ENCODE results near the gene SCN11A. TPM values are rescaled to one million over a fixed set of nuclear protein-coding genes. Genes with fewer than 3 reads are reported as not detected.

The SCN11A gene
- total RNA-seq, 6 donors from 2014 or later, result 0.09 to 1.0 (median 0.10) TPM; not detected in 1

DNA sequence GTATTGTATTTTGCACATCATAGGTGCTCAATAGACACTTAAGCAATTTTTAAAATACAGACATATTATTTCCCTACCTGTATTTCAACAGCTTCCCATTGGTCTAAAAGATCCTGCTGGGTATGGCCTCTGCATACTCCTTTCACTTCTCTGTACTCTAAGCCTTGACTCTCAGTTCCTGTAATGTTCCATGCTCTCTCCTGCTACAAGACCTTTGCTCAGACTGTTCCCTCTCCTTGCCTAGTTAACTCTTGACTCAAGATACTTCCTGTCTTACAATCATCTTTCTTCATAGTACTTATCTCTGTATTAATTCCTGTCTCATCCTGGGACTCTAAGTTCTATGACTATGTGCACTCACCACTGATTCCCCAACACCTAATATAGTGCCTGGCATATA, 1.7 kb downstream of the SCN11A start:
- ATAC-seq (ENCODE audit: low FRiP score in 2 of 2) (peak in 1 of 2 donors; percentile 43), DNase-seq (no peak)
- H3K27me3 ChIP-seq, result no peaks in the 10 kb centered on the region
- no peak for TF ChIP-seq EP300 (IDR thresholded peaks at IDR 0.05)
- no peak for TF ChIP-seq POLR2AphosphoS5 (IDR thresholded peaks at IDR 0.05)
- peak in 1 of 4 donors; percentile 12 for TF ChIP-seq POLR2A (IDR thresholded peaks at IDR 0.05)
- no peak overlapping the region for H3K27ac ChIP-seq
- peaks cover 15 to 23% (median 18%) of the 10 kb centered on the region in 4 donors for H3K4me1 ChIP-seq
- H3K36me3 ChIP-seq, result no peaks in the 10 kb centered on the region
- H3K9me3 ChIP-seq, result no peaks in the 10 kb centered on the region
- no peak overlapping the region for H3K4me3 ChIP-seq

DNA sequence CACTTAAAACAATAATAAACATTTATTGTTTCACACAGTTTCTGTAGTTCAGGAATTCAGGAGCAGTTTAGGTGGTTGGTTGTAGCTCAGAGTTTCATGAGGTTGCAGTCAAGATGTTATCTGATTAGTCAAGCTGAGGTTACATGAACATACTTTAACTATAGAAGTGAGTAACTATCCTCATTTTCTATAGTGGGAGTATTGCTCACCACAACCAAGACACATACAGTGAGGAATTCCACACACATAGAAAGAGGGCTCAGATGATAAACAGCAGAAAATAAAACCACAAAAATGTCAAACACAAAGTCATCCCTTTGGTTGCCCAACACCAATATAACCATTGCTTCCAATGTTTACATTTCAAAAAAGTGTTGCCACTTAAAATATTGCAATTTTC, 13.6 kb downstream of the SCN11A start:
- no peaks in the 10 kb centered on the region for H3K36me3 ChIP-seq
- H3K4me1 ChIP-seq, result no peaks in the 10 kb centered on the region
- H3K27ac ChIP-seq, result no peak overlapping the region
- H3K9me3 ChIP-seq, result peaks cover 0 to 3% (median 0%) of the 10 kb centered on the region in 4 donors
- no peak for ATAC-seq (ENCODE audit: low FRiP score in 2 of 2)
- H3K4me3 ChIP-seq, result no peak overlapping the region
- DNase-seq, result no peak
- no peaks in the 10 kb centered on the region for H3K27me3 ChIP-seq
- TF ChIP-seq EP300 (IDR thresholded peaks at IDR 0.05) (no peak), POLR2A (IDR thresholded peaks at IDR 0.05) (no peak), POLR2AphosphoS5 (IDR thresholded peaks at IDR 0.05) (no peak)
- TF ChIP-seq, protein P1, sequence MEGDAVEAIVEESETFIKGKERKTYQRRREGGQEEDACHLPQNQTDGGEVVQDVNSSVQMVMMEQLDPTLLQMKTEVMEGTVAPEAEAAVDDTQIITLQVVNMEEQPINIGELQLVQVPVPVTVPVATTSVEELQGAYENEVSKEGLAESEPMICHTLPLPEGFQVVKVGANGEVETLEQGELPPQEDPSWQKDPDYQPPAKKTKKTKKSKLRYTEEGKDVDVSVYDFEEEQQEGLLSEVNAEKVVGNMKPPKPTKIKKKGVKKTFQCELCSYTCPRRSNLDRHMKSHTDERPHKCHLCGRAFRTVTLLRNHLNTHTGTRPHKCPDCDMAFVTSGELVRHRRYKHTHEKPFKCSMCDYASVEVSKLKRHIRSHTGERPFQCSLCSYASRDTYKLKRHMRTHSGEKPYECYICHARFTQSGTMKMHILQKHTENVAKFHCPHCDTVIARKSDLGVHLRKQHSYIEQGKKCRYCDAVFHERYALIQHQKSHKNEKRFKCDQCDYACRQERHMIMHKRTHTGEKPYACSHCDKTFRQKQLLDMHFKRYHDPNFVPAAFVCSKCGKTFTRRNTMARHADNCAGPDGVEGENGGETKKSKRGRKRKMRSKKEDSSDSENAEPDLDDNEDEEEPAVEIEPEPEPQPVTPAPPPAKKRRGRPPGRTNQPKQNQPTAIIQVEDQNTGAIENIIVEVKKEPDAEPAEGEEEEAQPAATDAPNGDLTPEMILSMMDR (IDR thresholded peaks at IDR 0.05), result no peak

DNA sequence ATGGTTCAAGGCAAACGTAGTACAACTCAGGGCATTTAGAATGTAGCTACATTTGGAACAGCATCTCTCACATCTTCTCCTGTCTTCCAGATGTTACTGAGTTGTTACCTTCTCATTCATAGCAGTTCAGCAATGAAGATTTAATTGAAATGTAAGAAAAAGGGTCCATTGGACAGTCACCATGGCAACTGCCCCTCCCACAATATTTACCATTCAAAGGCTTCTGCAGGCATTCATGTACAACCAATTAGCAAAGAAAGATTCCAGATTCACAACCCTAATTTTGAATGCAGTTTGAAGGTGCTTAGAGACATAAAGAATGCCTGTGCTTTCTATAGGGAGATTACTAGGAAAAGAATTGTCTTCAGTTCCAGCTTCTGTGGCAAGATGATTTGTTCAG, 22.2 kb downstream of the SCN11A start:
- Histone ChIP-seq H3K27me3 (no peaks in the 10 kb centered on the region), H3K9me3 (no peaks in the 10 kb centered on the region), H3K27ac (no peak overlapping the region), H3K4me1 (no peaks in the 10 kb centered on the region), H3K4me3 (no peak overlapping the region), H3K36me3 (no peaks in the 10 kb centered on the region)
- WGBS, 2 donors, result 86 to 90% methylated on average over 1 of the region's 1 CpG
- TF ChIP-seq POLR2A (IDR thresholded peaks at IDR 0.05), result no peak
- TF ChIP-seq, protein P1 (IDR thresholded peaks at IDR 0.05), result no peak
- no peak for TF ChIP-seq POLR2AphosphoS5 (IDR thresholded peaks at IDR 0.05)
- TF ChIP-seq EP300 (IDR thresholded peaks at IDR 0.05), result no peak
- DNase-seq, result no peak
- ATAC-seq (ENCODE audit: low FRiP score in 2 of 2), result no peak

DNA sequence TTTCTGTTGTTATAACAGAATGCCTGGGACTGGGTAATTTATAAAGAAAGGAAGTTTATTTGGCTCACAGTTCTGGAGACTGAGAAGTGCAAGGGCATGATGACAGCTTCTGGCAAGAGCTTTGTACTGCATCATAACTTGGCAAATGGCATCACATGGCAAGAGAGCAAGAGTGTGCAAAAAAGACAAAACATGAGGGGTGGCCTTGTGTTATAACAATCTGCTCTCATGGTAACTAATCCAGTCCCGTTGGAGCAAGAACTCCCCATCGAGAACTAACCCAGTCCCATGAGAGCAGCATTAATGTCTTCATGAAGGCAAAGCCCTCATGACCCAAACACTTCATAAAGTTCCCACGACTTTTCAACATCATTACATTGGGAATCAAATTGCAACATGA, 23.2 kb downstream of the SCN11A start:
- H3K9me3 ChIP-seq, result no peaks in the 10 kb centered on the region
- TF ChIP-seq, protein P1 (IDR thresholded peaks at IDR 0.05), result no peak
- TF ChIP-seq POLR2AphosphoS5 (IDR thresholded peaks at IDR 0.05) (no peak), POLR2A (IDR thresholded peaks at IDR 0.05) (no peak), EP300 (IDR thresholded peaks at IDR 0.05) (no peak)
- ATAC-seq (ENCODE audit: low FRiP score in 2 of 2) (no peak), DNase-seq (no peak)
- H3K36me3 ChIP-seq, result no peaks in the 10 kb centered on the region
- 69 to 75% methylated on average over 3 of the region's 3 CpGs for WGBS, 2 donors
- H3K27ac ChIP-seq, result no peak overlapping the region
- H3K27me3 ChIP-seq, result no peaks in the 10 kb centered on the region
- no peak overlapping the region for H3K4me3 ChIP-seq
- no peaks in the 10 kb centered on the region for H3K4me1 ChIP-seq

DNA sequence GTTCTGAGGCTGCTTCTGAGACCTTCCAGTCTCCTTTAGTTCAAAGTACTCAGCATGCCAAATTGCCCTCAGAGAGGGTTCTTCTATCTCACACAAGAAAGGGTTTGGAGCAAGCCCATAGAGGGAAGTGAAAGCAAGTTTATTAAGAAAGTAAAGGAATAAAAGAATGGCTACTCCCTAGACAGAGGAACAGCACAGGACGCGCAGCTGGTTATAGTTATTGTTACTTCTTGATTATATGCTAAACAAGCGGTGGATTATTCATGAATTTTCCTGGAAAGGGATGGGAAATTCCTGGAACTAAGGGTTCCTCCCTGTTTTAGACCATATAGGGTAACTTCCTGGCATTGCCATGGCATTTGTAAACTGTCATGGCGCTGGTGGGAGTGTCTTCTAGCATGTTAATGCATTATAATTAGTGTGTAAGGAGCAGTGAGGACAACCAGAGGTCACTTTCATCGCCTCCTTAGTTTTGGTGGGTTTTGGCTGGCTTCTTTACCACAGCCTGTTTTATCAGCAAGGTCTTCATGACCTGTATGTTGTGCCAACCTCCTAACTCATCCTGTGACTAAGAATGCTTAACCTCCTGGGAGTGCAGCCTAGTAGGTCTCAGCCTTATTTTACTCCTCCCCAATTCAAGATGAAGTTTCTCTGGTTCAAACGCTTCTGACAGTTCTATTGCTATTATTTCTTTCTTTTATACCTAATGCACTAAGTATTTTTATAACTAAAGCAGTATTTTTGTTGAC, 26.3 kb downstream of the SCN11A start:
- ATAC-seq (ENCODE audit: low FRiP score in 2 of 2), result peak in 1 of 2 donors; percentile 57
- Histone ChIP-seq H3K27me3 (no peaks in the 10 kb centered on the region), H3K36me3 (no peaks in the 10 kb centered on the region), H3K4me3 (no peak overlapping the region), H3K27ac (no peak overlapping the region), H3K4me1 (no peaks in the 10 kb centered on the region), H3K9me3 (no peaks in the 10 kb centered on the region)
- TF ChIP-seq POLR2AphosphoS5 (IDR thresholded peaks at IDR 0.05), result no peak
- no peak for TF ChIP-seq EP300 (IDR thresholded peaks at IDR 0.05)
- no peak for TF ChIP-seq POLR2A (IDR thresholded peaks at IDR 0.05)
- DNase-seq, result no peak
- 80 to 82% methylated on average over 6 of the region's 6 CpGs for WGBS, 2 donors

DNA sequence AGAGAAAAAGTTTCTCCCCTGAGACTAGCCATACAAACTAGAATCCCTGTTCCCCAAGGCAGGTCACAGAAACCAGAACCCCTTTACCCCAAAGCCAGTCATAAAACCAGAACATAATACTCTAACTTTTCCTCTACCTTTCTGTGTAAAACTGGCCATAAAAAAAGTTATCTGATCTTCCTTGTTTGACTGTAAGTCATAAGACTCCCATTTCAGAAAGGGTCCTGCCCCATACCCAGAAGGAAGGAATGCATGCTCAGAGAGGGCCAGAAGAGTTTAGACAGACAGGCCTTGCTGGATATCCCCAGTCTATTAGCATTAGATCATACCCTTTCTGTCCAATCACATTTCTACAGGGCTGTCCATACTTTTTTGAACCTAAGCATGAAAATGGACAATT, 27.2 kb downstream of the SCN11A start:
- H3K27ac ChIP-seq, result no peak overlapping the region
- no peak overlapping the region for H3K4me3 ChIP-seq
- no peaks in the 10 kb centered on the region for H3K4me1 ChIP-seq
- no peak for DNase-seq
- no peaks in the 10 kb centered on the region for H3K36me3 ChIP-seq
- H3K9me3 ChIP-seq, result no peaks in the 10 kb centered on the region
- no peak for ATAC-seq (ENCODE audit: low FRiP score in 2 of 2)
- TF ChIP-seq, protein P1 (IDR thresholded peaks at IDR 0.05), result no peak
- TF ChIP-seq POLR2AphosphoS5 (IDR thresholded peaks at IDR 0.05) (no peak), POLR2A (IDR thresholded peaks at IDR 0.05) (no peak), EP300 (IDR thresholded peaks at IDR 0.05) (no peak)
- no peaks in the 10 kb centered on the region for H3K27me3 ChIP-seq

All from upper lobe of left lung (tissue), 6 donors.